Measurements from ENCODE around the gene CCDC171.

CCDC171 gene

GRCh38 chr9:15882883-15883282 lies 330.0 kb downstream of the CCDC171 start:
- DNase-seq (ENCODE audit: low read depth) = no peak

GRCh38 chr9:15885464-15885863 lies 332.6 kb downstream of the CCDC171 start:
- DNase-seq (ENCODE audit: low read depth) = no peak

GRCh38 chr9:15889555-15889954 lies 336.7 kb downstream of the CCDC171 start:
- peak; percentile 80 for DNase-seq (ENCODE audit: low read depth)

GRCh38 chr9:15901572-15901971 lies 348.7 kb downstream of the CCDC171 start:
- DNase-seq (ENCODE audit: low read depth) = no peak

GRCh38 chr9:15909297-15909696 lies 356.5 kb downstream of the CCDC171 start:
- DNase-seq (ENCODE audit: low read depth) = peak; percentile 86

- peak; percentile 1 for DNase-seq (ENCODE audit: low read depth)
These were observed 362.9 kb downstream of the CCDC171 start for GRCh38 chr9:15915711-15916110.

GRCh38 chr9:15927161-15927560 lies 374.3 kb downstream of the CCDC171 start:
- DNase-seq (ENCODE audit: low read depth) = peak; percentile 69

- peak; percentile 11 for DNase-seq (ENCODE audit: low read depth)
These were observed 382.9 kb downstream of the CCDC171 start for GRCh38 chr9:15935661-15936305.

GRCh38 chr9:15936306-15936921 lies 383.6 kb downstream of the CCDC171 start:
- peak; percentile 41 for DNase-seq (ENCODE audit: low read depth)

GRCh38 chr9:15942831-15943424 lies 390.1 kb downstream of the CCDC171 start:
- peak; percentile 5 for DNase-seq (ENCODE audit: low read depth)

GRCh38 chr9:15944341-15944740 lies 391.5 kb downstream of the CCDC171 start:
- DNase-seq (ENCODE audit: low read depth) = no peak

- no peak for DNase-seq (ENCODE audit: low read depth)
These were observed 406.8 kb downstream of the CCDC171 start for GRCh38 chr9:15959663-15960062.

GRCh38 chr9:15961217-15961616 lies 408.4 kb downstream of the CCDC171 start:
- no peak for DNase-seq (ENCODE audit: low read depth)

GRCh38 chr9:15965246-15965745 lies 412.5 kb downstream of the CCDC171 start:
- peak; percentile 39 for DNase-seq (ENCODE audit: low read depth)

GRCh38 chr9:15966471-15966870 lies 413.6 kb downstream of the CCDC171 start:
- DNase-seq (ENCODE audit: low read depth) = no peak

GRCh38 chr9:15967068-15967467 lies 414.2 kb downstream of the CCDC171 start:
- DNase-seq (ENCODE audit: low read depth) = no peak

- no peak for DNase-seq (ENCODE audit: low read depth)
These were observed 419.9 kb downstream of the CCDC171 start for GRCh38 chr9:15972760-15973159.

GRCh38 chr9:15975101-15975778 lies 422.4 kb downstream of the CCDC171 start:
- DNase-seq (ENCODE audit: low read depth) = no peak

- no peak for DNase-seq (ENCODE audit: low read depth)
These were observed 424.6 kb downstream of the CCDC171 start for GRCh38 chr9:15977438-15977837.

GRCh38 chr9:15982182-15982581 lies 429.3 kb downstream of the CCDC171 start:
- peak; percentile 21 for DNase-seq (ENCODE audit: low read depth)

- peak; percentile 96 for DNase-seq (ENCODE audit: low read depth)
These were observed 446.8 kb downstream of the CCDC171 start for GRCh38 chr9:15999422-16000339.

- DNase-seq (ENCODE audit: low read depth) = no peak
These were observed 448.0 kb downstream of the CCDC171 start for GRCh38 chr9:16000811-16001210.
